ENCODE results near the gene FMN1.

The FMN1 gene

GRCh38 chr15:32942401-32942841 is 252.1 kb downstream of the FMN1 start:
- no peak overlapping the region for H3K4me3 ChIP-seq (ENCODE audit: low read length)
- TF ChIP-seq CTCF (IDR thresholded peaks at IDR 0.05; ENCODE audit: insufficient read depth, low read depth, low read length, missing control alignments), result no peak
- no peak for DNase-seq (ENCODE audit: low read depth)

GRCh38 chr15:32941823-32942222 is 252.7 kb downstream of the FMN1 start:
- TF ChIP-seq CTCF (IDR thresholded peaks at IDR 0.05; ENCODE audit: insufficient read depth, low read depth, low read length, missing control alignments), result no peak
- H3K4me3 ChIP-seq (ENCODE audit: low read length), result no peak overlapping the region
- DNase-seq (ENCODE audit: low read depth), result no peak

GRCh38 chr15:32936976-32937375 is 257.5 kb downstream of the FMN1 start:
- no peak overlapping the region for H3K4me3 ChIP-seq (ENCODE audit: low read length)
- no peak for TF ChIP-seq CTCF (IDR thresholded peaks at IDR 0.05; ENCODE audit: insufficient read depth, low read depth, low read length, missing control alignments)
- DNase-seq (ENCODE audit: low read depth), result no peak

GRCh38 chr15:32936283-32936918 is 258.1 kb downstream of the FMN1 start:
- H3K4me3 ChIP-seq (ENCODE audit: low read length), result no peak overlapping the region
- peak; percentile 70 for TF ChIP-seq CTCF (IDR thresholded peaks at IDR 0.05; ENCODE audit: insufficient read depth, low read depth, low read length, missing control alignments)
- peak; percentile 51 for DNase-seq (ENCODE audit: low read depth)

GRCh38 chr15:32935139-32935538 is 259.4 kb downstream of the FMN1 start:
- no peak for DNase-seq (ENCODE audit: low read depth)
- no peak overlapping the region for H3K4me3 ChIP-seq (ENCODE audit: low read length)
- TF ChIP-seq CTCF (IDR thresholded peaks at IDR 0.05; ENCODE audit: insufficient read depth, low read depth, low read length, missing control alignments), result no peak

- no peak for DNase-seq (ENCODE audit: low read depth)
- H3K4me3 ChIP-seq (ENCODE audit: low read length), result no peak overlapping the region
- no peak for TF ChIP-seq CTCF (IDR thresholded peaks at IDR 0.05; ENCODE audit: insufficient read depth, low read depth, low read length, missing control alignments)
These were observed 261.3 kb downstream of the FMN1 start for GRCh38 chr15:32933236-32933635.

GRCh38 chr15:32928876-32929275 is 265.6 kb downstream of the FMN1 start:
- no peak overlapping the region for H3K4me3 ChIP-seq (ENCODE audit: low read length)
- peak; percentile 8 for DNase-seq (ENCODE audit: low read depth)
- TF ChIP-seq CTCF (IDR thresholded peaks at IDR 0.05; ENCODE audit: insufficient read depth, low read depth, low read length, missing control alignments), result no peak

Measured in epithelial cell of esophagus (primary cell).